Measurements from ENCODE around the gene CNTNAP5.

- no peak for TF ChIP-seq ARNT (IDR thresholded peaks at IDR 0.05)
- no peak for TF ChIP-seq SUZ12 (IDR thresholded peaks at IDR 0.05)
These were observed 859.2 kb downstream of the CNTNAP5 start for GRCh38 chr2:124884315-124884714.

Measured in HEK293T (cell line).